Activated CD4-positive, alpha-beta T cell treated with anti-CD3 and anti-CD28 coated beads, Interleukin-2, amount 10 ng/mL, durations not matched to agents 7 days and 5 days (primary cell): Measurements from ENCODE around the gene DDAH2. TPM values are rescaled to one million over a fixed set of nuclear protein-coding genes. Genes with fewer than 3 reads are reported as not detected.

Experiments
- CTCF ChIA-PET: fragments of 350-600 bp; sonication (Branson Sonifier 250); formaldehyde crosslinking; loops from one replicate; lab custom pipeline; 2021; ENCODE audit warnings: antibody characterized with exemption; lab: Charles Lee
- POLR2A ChIA-PET: fragments of 350-600 bp; sonication (Branson Sonifier 250); formaldehyde crosslinking; loops from one replicate; lab custom pipeline; 2021; ENCODE audit warnings: antibody characterized with exemption; lab: Charles Lee
- DNase-seq: peaks from one replicate; pipeline ENCODE4 v3.0.0-alpha.2; 2020
- H3K27ac Mint-ChIP-seq: one replicate; pipeline ENCODE4 v1.8.0; 2021; ENCODE audit warnings: mild to moderate bottlenecking, moderate library complexity, mixed read lengths
- H3K27me3 Mint-ChIP-seq: one replicate; pipeline ENCODE4 v1.8.0; 2021; ENCODE audit warnings: mixed read lengths
- H3K36me3 Mint-ChIP-seq: one replicate; pipeline ENCODE4 v1.8.0; 2021; ENCODE audit warnings: low read depth, mixed read lengths
- H3K4me1 Mint-ChIP-seq: one replicate; pipeline ENCODE4 v1.8.0; 2021; ENCODE audit warnings: mixed read lengths
- H3K4me3 Mint-ChIP-seq: one replicate; pipeline ENCODE4 v1.8.0; 2021; ENCODE audit warnings: mild to moderate bottlenecking, moderate library complexity, mixed read lengths
- H3K9me3 Mint-ChIP-seq: one replicate; pipeline ENCODE4 v1.8.0; 2021; ENCODE audit warnings: mixed read lengths
- total RNA-seq, 2 experiments: library from RNA; stranded (reverse); gene quantifications; one replicate each; pipeline ENCODE4 v1.2.3, GENCODE V29; 2021

The DDAH2 gene
- total RNA-seq, 2 experiments from 2014 or later, result 13.3 to 15.4 TPM

- no peaks in the 10 kb centered on the region for H3K9me3 Mint-ChIP-seq
- CTCF ChIA-PET, result interaction anchor here (0.6 kb wide), 2 partner anchors 81 to 195 kb away, joined by 3 read pairs; no protein-coding TSS in a partner anchor
- H3K4me3 Mint-ChIP-seq, result no peak overlapping the region
- DNase-seq, result no peak
- H3K27me3 Mint-ChIP-seq, result no peaks in the 10 kb centered on the region
- H3K27ac Mint-ChIP-seq, result no peak overlapping the region
- POLR2A ChIA-PET, result no interaction called here
- peaks cover 28% of the 10 kb centered on the region for H3K4me1 Mint-ChIP-seq
- peaks cover 12% of the 10 kb centered on the region for H3K36me3 Mint-ChIP-seq
Observed at GRCh38 chr6:31705931-31706330, 23.2 kb downstream of the DDAH2 start.

- Mint-ChIP-seq H3K27me3 (no peaks in the 10 kb centered on the region), H3K9me3 (no peaks in the 10 kb centered on the region), H3K4me3 (peak within 1 kb of the TSS; percentile 96), H3K27ac (peak within 1 kb of the TSS; percentile 96), H3K36me3 (peaks cover 19% of the 10 kb centered on the region), H3K4me1 (peaks cover 26% of the 10 kb centered on the region)
- peak; percentile 98 for DNase-seq
- POLR2A ChIA-PET, result interaction anchor here (0.6 to 0.9 kb wide), 2 partner anchors 34 to 388 kb away, joined by 3 to 7 read pairs; no protein-coding TSS in a partner anchor
- CTCF ChIA-PET, result interaction anchor here (0.6 to 2.2 kb wide), 9 partner anchors 9 to 273 kb away, joined by 3 to 8 read pairs (median 3); no protein-coding TSS in a partner anchor
Observed at GRCh38 chr6:31702819-31703716, 26.0 kb downstream of the DDAH2 start, which contains the start of gene ABHD16A. Gene ABHD16A, minus strand, starts transcription at chr6:31703324. Its CDS starts 43 bp downstream, at chr6:31703281.

GRCh38 chr6:31702405-31702818 is 26.7 kb downstream of the DDAH2 start:
- no peaks in the 10 kb centered on the region for H3K27me3 Mint-ChIP-seq
- POLR2A ChIA-PET, result interaction anchor here (0.6 kb wide), 1 partner anchor 388 kb away, joined by 3 read pairs; no protein-coding TSS in a partner anchor
- H3K4me3 Mint-ChIP-seq, result peak overlapping the region; percentile 96
- H3K9me3 Mint-ChIP-seq, result no peaks in the 10 kb centered on the region
- H3K36me3 Mint-ChIP-seq, result peaks cover 24% of the 10 kb centered on the region
- H3K27ac Mint-ChIP-seq, result peak overlapping the region; percentile 96
- DNase-seq, result no peak
- peaks cover 32% of the 10 kb centered on the region for H3K4me1 Mint-ChIP-seq
- CTCF ChIA-PET, result interaction anchor here (0.6 to 2.2 kb wide), 6 partner anchors 9 to 151 kb away, joined by 3 to 8 read pairs (median 3); no protein-coding TSS in a partner anchor

GRCh38 chr6:31701666-31702404 is 27.3 kb downstream of the DDAH2 start:
- DNase-seq, result no peak
- peak overlapping the region; percentile 96 for H3K4me3 Mint-ChIP-seq

GRCh38 chr6:31700740-31701401 is 28.2 kb downstream of the DDAH2 start:
- Mint-ChIP-seq H3K4me1 (peaks cover 35% of the 10 kb centered on the region), H3K27ac (peak overlapping the region; percentile 66), H3K27me3 (no peaks in the 10 kb centered on the region), H3K36me3 (peaks cover 31% of the 10 kb centered on the region), H3K9me3 (no peaks in the 10 kb centered on the region), H3K4me3 (peak overlapping the region; percentile 96)
- ChIA-PET POLR2A (no interaction called here), CTCF (no interaction called here)
- no peak for DNase-seq

More at GRCh38 chr6:31701666-31702404, 27.3 kb downstream of the DDAH2 start:
- Mint-ChIP-seq H3K27ac (peak overlapping the region; percentile 96), H3K9me3 (no peaks in the 10 kb centered on the region), H3K36me3 (peaks cover 27% of the 10 kb centered on the region), H3K4me1 (peaks cover 35% of the 10 kb centered on the region), H3K27me3 (no peaks in the 10 kb centered on the region)
- CTCF ChIA-PET, result interaction anchor here (1.4 to 2.2 kb wide), 2 partner anchors 18 to 68 kb away, joined by 3 to 8 read pairs; no protein-coding TSS in a partner anchor
- POLR2A ChIA-PET, result interaction anchor here (0.6 kb wide), 1 partner anchor 389 kb away, joined by 3 read pairs; no protein-coding TSS in a partner anchor

- Mint-ChIP-seq H3K27ac (peak overlapping the region; percentile 51), H3K4me3 (no peak overlapping the region), H3K27me3 (no peaks in the 10 kb centered on the region), H3K36me3 (peaks cover 43% of the 10 kb centered on the region), H3K9me3 (no peaks in the 10 kb centered on the region), H3K4me1 (peaks cover 29% of the 10 kb centered on the region)
- CTCF ChIA-PET, result interaction anchor here (1.1 to 1.4 kb wide), 2 partner anchors 28 to 132 kb away, joined by 4 to 5 read pairs; no protein-coding TSS in a partner anchor
- POLR2A ChIA-PET, result no interaction called here
- DNase-seq, result no peak
Observed at GRCh38 chr6:31697555-31697954, 31.5 kb downstream of the DDAH2 start.

- Mint-ChIP-seq H3K36me3 (peaks cover 50% of the 10 kb centered on the region), H3K9me3 (no peaks in the 10 kb centered on the region), H3K4me3 (no peak overlapping the region), H3K4me1 (peaks cover 10% of the 10 kb centered on the region), H3K27ac (no peak overlapping the region), H3K27me3 (no peaks in the 10 kb centered on the region)
- POLR2A ChIA-PET, result no interaction called here
- DNase-seq, result no peak
- CTCF ChIA-PET, result interaction anchor here (0.9 to 1.6 kb wide), 3 partner anchors 18 to 182 kb away, joined by 3 to 4 read pairs (median 3); no protein-coding TSS in a partner anchor
Observed at GRCh38 chr6:31693535-31693934, 35.6 kb downstream of the DDAH2 start.

- no peak for DNase-seq
- Mint-ChIP-seq H3K36me3 (peaks cover 54% of the 10 kb centered on the region), H3K4me1 (peaks cover 8% of the 10 kb centered on the region), H3K4me3 (no peak overlapping the region), H3K27ac (no peak overlapping the region), H3K27me3 (no peaks in the 10 kb centered on the region), H3K9me3 (no peaks in the 10 kb centered on the region)
- ChIA-PET CTCF (interaction anchor here (1.3 to 1.6 kb wide), 2 partner anchors 18 to 32 kb away, joined by 3 read pairs; partner anchors contain the start of gene C6orf47), POLR2A (no interaction called here)
Observed at GRCh38 chr6:31692886-31693285, 36.2 kb downstream of the DDAH2 start.

- ChIA-PET POLR2A (no interaction called here), CTCF (interaction anchor here (1.3 to 1.6 kb wide), 2 partner anchors 19 to 31 kb away, joined by 3 read pairs; partner anchors contain the start of gene C6orf47)
- DNase-seq, result no peak
- Mint-ChIP-seq H3K27me3 (no peaks in the 10 kb centered on the region), H3K27ac (no peak overlapping the region), H3K9me3 (no peaks in the 10 kb centered on the region), H3K36me3 (peaks cover 55% of the 10 kb centered on the region), H3K4me3 (no peak overlapping the region), H3K4me1 (peaks cover 3% of the 10 kb centered on the region)
Observed at GRCh38 chr6:31692353-31692752, 36.7 kb downstream of the DDAH2 start.

- H3K4me1 Mint-ChIP-seq, result no peaks in the 10 kb centered on the region
- H3K4me3 Mint-ChIP-seq, result no peak overlapping the region
- no peaks in the 10 kb centered on the region for H3K9me3 Mint-ChIP-seq
- DNase-seq, result no peak
- ChIA-PET POLR2A (no interaction called here), CTCF (interaction anchor here (0.5 to 1.7 kb wide), 3 partner anchors 11 to 149 kb away, joined by 3 to 4 read pairs (median 4); partner anchors contain the start of genes C6orf47 and LY6G5C)
- peaks cover 55% of the 10 kb centered on the region for H3K36me3 Mint-ChIP-seq
- no peak overlapping the region for H3K27ac Mint-ChIP-seq
- no peaks in the 10 kb centered on the region for H3K27me3 Mint-ChIP-seq
Observed at GRCh38 chr6:31691564-31692108, 37.5 kb downstream of the DDAH2 start.

- Mint-ChIP-seq H3K36me3 (peaks cover 55% of the 10 kb centered on the region), H3K27ac (no peak overlapping the region), H3K4me1 (no peaks in the 10 kb centered on the region), H3K27me3 (no peaks in the 10 kb centered on the region), H3K4me3 (no peak overlapping the region), H3K9me3 (no peaks in the 10 kb centered on the region)
- POLR2A ChIA-PET, result no interaction called here
- CTCF ChIA-PET, result interaction anchor here (0.5 to 1.7 kb wide), 3 partner anchors 10 to 149 kb away, joined by 3 to 4 read pairs (median 4); partner anchors contain the start of gene LY6G5C
- no peak for DNase-seq
Observed at GRCh38 chr6:31691078-31691463, 38.0 kb downstream of the DDAH2 start.
